Measurements from ENCODE around the gene AP2S1. TPM values are rescaled to one million over a fixed set of nuclear protein-coding genes. Genes with fewer than 3 reads are reported as not detected.
A peak's percentile ranks its signal among the peaks of the same experiment; 100 is the strongest.
"Not testable (repeated sequence)": the region's sequence is repeated elsewhere in the genome, so short reads cannot be mapped to it uniquely, and the experiment has no call there.

Gene AP2S1
- total RNA-seq, result 65.5 TPM

DNA sequence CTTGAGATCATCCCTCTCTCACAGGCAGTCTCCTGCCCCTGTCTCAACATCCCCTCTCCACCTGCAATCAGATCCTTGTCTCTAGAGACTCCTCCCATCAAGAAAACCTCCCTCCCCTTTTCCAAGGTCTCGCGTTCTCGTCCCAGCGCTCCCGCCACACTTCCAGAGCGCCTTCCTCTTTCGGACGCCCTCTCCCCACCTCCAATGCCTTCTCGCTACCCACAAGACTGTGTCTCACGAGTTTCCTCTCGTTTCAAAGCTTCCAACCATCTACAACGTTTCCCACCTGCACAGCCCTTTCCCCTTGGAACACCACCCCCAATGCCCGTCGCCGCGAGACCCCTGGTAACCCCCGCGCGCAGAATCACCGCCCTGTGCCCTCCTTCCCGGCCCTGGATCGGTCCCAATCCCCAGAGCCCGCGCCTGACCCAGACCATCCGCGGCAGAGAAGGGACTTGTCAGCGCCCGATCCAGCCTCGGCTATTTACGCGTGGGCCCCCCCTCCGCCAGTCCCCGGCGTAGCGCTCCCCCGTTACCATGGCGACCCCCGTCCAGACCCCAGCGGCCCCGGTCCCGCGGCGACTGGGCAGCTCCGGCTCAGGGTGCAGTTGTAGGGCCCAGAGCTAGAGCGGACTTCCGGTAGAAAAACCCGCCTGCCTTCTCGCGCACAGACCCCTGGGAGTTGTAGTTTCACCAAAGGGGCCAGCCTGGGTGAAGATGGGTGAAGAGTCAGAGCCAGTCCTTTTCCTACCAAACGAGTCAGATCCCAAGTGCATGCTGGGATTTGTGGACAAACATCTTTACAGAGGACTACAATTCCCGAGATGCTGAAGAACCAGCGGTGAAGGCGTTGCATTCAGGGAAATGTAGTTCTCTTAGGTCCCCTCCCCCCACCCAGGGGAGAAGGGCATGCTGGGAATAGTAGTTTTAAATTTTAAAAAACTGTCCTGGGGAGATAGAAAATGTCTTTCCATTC lies at the start of gene AP2S1:
TSS of gene AP2S1 (minus strand) at position 619 of the 976 bp plus-strand sequence. CDS start at position 539, 80 bp downstream.
- peak; percentile 99 for DNase-seq

DNA sequence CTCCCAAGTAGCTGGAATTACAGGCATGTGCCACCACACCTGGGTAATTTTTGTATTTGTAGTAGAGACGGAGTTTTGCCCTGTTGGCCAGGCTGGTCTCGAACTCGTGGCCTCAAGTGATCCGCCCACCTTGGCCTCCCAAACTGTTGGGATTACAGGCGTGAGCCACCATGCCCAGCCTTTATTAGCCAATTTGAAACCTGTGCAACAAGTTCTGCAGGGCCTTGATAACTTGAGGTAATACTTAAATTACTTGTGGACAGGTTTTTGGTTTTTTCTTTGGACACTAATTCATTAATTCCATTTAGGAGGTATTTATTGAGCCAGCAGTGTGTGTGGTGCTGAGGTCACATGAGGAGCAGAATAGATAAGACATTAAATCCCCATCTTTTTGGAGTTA lies 49.7 kb upstream of the AP2S1 start:
- no peak for DNase-seq

- DNase-seq, result no peak
These were observed 48.1 kb upstream of the AP2S1 start for GRCh38 chr19:46898731-46899130.

DNA sequence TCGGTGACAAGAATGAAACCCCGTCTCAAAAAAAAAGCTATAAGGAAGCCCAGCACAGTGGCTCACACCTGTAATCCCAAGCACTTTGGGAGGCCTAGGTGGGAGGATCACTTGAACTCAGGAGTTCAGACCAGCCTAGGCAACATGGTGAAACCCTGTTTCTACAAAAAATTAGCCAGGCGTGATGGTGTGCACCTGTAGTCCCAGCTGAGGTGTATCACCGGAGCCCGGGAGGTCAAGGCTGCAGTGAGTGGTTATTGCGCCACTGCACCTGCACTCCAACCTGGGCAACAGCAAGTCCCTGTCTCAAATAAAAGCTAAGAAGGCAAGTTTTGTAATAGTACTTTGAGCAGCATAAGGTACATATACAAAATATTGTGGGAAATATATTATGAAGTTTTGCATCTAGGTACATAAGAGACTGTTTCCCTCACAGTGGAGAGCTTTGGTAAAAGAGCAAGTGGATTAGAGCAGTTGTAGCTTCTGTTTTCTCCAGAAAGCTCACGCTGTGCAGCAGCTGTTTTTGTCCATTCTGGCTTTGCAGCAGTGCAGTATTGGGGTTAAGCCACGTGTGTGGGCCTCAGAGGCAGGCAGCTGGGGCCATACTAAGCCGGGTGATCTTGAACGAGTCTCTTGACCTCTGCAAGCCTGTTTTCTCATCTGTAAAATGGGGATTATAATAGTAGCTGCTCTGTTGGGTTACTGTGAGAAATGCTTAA lies 45.6 kb upstream of the AP2S1 start:
- DNase-seq, result no peak

DNA sequence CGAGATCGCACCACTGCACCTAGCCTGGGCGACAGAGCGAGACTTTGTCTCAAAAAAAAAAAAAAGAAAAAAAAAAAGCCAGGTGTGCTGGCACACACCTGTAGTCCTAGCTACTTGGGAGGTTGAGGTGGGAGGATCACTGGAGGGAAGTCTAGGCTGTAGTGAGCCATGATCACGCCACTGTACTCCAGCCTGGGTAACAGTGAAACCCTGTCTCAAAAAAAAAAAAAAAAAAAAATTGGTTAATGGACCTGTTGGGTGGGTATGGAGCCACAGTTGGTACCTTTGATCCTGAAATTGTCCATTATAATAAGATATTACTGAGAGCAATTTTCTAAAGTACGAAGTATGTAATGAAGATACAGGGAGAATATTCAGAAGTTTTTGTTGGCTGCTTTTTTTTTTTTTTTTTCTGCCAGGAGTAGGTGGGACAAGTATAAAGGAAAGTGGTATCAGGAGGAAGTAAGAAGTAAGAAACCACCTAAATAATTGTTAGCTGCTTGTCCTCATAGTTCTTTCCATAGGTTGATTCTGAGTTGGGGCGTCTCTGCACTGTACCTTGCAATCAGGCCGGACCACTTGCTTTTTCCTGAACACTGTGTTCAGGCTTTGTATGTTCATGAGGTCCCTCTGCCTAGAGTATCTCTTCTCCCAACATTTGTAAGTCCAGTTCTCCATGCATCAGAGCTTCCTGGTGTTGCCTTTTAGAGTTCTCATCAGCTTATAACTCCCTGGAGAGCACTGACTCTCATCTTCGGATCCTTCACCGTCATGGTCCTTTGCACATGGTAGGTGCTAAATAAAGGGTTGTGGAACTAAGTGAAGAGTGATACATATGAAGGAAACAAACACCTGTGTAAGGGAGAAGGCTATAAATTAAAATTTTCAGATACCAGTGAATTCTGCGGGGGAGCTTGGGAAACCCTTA lies 41.9 kb upstream of the AP2S1 start:
- no peak for DNase-seq

- no peak for DNase-seq
These were observed 40.0 kb upstream of the AP2S1 start for GRCh38 chr19:46890423-46891170.

DNA sequence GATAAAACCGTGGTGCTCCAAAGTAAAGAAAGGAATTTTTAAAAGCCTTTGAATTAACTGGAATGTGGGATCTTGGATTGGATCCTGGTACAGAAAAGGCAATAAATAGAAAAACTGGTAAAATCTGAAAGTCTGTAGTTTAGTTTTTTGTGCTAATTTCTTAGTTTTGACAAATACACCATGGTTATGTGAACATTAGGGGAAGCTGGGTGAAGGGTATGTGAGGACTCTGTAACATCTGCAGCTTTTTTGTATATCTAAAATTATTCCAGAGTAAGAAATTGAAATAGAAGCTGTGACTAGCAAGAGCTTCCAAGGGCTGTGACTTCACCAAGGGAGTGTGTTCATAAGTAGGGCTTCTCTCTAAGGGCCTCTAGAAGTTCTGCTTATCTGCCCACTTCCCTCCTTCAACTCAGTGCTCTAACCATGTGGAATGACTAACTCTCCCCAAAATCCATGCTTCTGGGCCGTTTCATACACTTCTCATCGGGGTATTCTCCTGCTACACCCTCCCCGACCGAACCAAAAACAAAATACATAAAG lies 36.7 kb upstream of the AP2S1 start:
- no peak for DNase-seq

DNA sequence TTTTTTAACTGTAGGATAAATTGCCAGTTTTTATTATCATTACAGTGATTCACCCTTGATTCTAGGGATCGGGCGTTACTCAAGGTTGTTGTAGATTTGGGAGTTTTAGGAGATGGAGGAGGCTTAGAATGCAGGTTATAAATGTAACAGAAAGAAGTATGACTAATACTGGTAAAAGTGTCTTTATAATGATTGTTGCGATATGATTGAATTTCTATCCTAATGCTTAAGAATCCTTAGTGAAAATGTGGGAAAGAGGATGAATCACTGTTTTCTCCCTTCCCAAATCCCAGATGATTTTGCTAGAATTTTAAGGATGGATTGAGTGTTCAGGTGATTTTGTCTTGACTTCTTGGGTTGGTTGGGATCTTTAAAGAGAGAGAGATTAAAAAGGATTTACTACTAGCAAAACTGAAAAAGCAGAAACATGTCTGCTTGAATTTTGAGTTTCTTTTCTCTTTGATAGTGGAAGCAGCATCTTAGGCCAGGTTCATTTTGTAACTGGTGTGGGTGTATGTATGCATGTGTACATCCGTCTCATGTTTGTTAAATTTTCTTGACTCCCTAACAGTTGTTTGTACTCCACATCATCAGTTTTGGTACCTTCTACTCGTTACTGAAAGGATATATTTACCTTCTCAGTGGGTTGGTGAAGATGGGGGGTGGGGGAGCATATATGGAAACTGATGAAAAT lies 36.0 kb upstream of the AP2S1 start:
- DNase-seq, result no peak

- DNase-seq, result no peak
These were observed 34.8 kb upstream of the AP2S1 start for GRCh38 chr19:46885411-46885810.

- not testable (repeated sequence) for DNase-seq
These were observed 32.1 kb upstream of the AP2S1 start for GRCh38 chr19:46882751-46883150.

GRCh38 chr19:46882034-46882433 lies 31.4 kb upstream of the AP2S1 start:
- DNase-seq, result no peak

- no peak for DNase-seq
These were observed 30.4 kb upstream of the AP2S1 start for GRCh38 chr19:46881092-46881491.

GRCh38 chr19:46880431-46880830 lies 29.8 kb upstream of the AP2S1 start:
- DNase-seq, result no peak

DNA sequence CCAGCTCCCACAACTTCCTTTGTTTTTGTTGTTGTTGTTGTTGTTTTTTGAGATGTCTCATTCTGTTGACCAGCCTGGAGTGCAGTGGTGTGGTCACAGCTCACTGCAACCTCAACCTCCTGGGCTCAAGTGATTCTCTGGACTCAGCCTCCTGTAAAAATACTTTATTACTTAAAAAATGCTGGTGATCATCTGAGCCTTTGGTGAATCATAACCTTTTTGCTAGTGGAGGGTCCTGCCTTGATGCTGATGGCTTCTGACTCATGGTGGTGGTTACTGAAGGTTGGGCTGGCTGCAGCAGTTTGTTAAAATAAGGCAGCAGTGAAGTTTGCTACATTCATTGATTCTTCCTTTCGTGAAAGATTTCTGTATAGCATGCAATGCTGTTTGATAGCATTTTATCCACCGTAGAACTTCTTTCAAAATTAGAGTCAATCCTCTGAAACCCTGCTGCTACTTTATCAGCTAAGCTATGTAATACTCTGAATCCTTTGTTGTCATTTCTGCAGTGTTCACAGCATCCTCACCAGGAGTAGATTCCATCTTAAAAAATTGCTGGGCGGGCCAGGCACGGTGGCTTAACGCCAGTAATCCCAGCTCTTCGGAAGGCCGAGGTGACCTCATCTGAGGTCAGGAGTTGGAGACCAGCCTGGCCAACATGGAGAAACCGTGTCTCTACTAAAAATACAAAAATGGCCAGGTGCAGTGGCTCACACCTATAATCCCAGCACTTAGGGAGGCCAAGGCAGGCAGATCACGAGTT lies 28.1 kb upstream of the AP2S1 start:
- no peak for DNase-seq

DNA sequence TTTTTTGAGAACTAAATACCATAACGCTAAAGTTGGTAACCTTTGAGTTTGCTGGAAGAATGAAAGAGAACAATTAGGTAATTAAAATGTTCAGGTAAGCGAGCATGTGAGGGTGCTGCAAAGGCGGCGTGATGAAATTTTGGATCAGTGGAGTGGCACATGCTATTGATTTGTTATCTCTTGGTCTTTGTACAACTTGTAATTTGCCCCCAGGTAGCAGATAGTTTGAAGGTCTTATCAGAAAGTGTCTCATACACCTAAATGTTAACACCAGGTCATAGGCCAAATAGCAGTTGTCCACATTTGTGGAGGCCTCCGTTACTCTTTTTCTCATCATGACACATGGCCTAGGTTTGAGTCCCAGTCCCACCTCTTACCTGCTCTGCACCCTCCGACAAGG lies 25.0 kb upstream of the AP2S1 start:
- no peak for DNase-seq

DNA sequence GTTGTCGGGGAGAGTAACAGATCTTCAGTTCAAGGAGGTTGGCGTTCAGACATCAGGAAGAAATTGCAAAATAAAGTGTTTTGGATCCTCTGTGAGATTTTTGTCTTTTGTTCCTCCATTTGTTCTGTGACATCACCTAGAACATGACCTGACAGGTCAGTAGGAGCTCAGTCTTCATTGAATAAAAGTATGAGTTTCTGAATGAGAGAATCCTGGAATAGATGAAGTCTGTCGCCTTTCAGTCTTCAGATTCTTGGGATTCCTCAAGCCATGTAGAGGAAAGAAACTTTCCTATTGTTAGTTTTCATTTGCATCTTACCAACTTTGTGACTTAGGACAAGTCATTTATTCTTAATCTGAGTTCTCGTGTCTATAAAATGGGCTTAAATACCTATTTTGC lies 24.6 kb upstream of the AP2S1 start:
- no peak for DNase-seq

- DNase-seq, result no peak
These were observed 22.3 kb upstream of the AP2S1 start for GRCh38 chr19:46872967-46873366.

GRCh38 chr19:46871173-46871572 lies 20.5 kb upstream of the AP2S1 start:
- not testable (repeated sequence) for DNase-seq

- DNase-seq, result no peak
These were observed 17.6 kb upstream of the AP2S1 start for GRCh38 chr19:46868025-46868802.
